ENCODE results near the gene ABCF3.

The ABCF3 gene

DNA sequence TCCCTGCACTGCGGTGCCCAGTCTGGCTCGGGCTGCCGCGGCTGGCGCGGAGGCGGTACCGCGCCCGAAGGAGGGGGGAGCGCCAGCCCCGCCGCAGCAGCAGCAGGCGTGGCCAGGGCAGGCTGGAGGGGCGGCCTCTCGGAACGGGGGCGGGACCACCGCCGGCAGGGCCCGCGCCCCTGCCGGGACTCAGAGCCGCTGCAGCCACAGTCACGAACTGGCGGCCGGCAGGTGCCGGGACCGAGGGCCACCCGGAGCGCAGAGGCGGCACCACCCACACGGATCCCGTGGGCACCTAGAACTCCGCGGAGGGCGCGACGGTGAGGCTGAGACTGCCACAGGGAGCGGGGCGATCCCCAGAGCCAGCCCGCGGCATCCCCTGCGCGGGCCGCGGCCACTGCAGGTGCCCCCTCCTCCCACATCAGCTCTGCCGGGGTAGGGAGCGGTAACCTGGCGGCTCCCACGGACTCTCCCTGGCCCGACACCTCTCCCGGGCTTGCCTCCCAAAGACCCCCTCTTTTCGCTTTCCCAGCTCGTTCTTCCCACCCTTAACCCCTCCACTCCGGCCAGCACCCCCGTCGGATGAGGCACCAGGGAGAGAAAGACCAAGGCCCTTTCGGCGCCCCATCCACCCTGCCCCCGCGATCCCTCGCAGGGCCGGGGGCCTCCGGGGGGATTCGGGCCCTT lies 43.5 kb downstream of the ABCF3 start, which contains the start of gene VWA5B2:
VWA5B2 (plus strand) TSS at position 192 of the 687 bp plus-strand sequence. CDS start 944 bp downstream, outside the sequence.
- H3K27ac ChIP-seq, result no peak within 1 kb of the TSS
- TF ChIP-seq POLR2AphosphoS5 (IDR thresholded peaks at IDR 0.05; ENCODE audit: borderline replicate concordance, low read depth, low read length) (no peak), FOXP2 (optimal IDR thresholded peaks at IDR 0.05; ENCODE audit: control extremely low read depth, extremely low read length, insufficient read depth) (no peak), EZH2 (IDR thresholded peaks at IDR 0.05) (no peak)
- no peaks in the 10 kb centered on the region for H3K36me3 ChIP-seq (ENCODE audit: insufficient read depth, low read length)
- peak within 1 kb of the TSS; percentile 82 for H3K4me3 ChIP-seq
- DNase-seq (ENCODE audit: low read depth, low spot score), result no peak
- no peaks in the 10 kb centered on the region for H3K9me3 ChIP-seq (ENCODE audit: low read depth, low read length)
- H3K9ac ChIP-seq (ENCODE audit: insufficient read length), result no peak within 1 kb of the TSS

DNA sequence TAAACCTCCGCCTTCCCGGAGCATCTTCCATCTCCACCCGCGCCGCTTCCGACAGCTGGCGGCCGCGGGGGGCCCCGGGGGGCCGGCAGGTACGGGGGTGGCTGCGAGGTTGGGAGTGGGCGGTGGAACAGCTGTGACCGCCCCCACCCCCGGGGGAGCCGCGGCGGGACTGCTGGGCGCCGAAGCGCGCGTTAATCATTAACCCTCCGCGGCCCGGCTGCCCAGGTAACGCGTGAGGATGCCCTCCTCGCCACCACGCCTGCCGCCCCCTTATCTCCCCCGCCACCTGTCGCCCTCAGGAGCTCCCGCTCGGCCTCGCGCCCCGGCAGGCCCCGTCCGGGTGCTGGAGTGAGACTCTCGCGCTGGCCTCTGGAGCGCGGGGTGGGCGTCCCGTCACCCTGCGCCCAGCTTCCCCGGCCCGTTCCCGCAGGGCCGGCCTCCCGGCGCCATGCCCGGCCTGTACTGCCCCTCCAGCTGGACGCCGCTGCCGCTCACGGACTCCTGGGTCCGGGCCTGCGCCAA lies 44.1 kb downstream of the ABCF3 start:
- peak overlapping the region; percentile 82 for H3K4me3 ChIP-seq
- DNase-seq (ENCODE audit: low read depth, low spot score), result no peak
- H3K36me3 ChIP-seq (ENCODE audit: insufficient read depth, low read length), result no peaks in the 10 kb centered on the region
- TF ChIP-seq EZH2 (IDR thresholded peaks at IDR 0.05) (peak; percentile 98), FOXP2 (optimal IDR thresholded peaks at IDR 0.05; ENCODE audit: control extremely low read depth, extremely low read length, insufficient read depth) (no peak)
- H3K9ac ChIP-seq (ENCODE audit: insufficient read length), result no peak overlapping the region
- no peak overlapping the region for H3K27ac ChIP-seq
- H3K9me3 ChIP-seq (ENCODE audit: low read depth, low read length), result no peaks in the 10 kb centered on the region

DNA sequence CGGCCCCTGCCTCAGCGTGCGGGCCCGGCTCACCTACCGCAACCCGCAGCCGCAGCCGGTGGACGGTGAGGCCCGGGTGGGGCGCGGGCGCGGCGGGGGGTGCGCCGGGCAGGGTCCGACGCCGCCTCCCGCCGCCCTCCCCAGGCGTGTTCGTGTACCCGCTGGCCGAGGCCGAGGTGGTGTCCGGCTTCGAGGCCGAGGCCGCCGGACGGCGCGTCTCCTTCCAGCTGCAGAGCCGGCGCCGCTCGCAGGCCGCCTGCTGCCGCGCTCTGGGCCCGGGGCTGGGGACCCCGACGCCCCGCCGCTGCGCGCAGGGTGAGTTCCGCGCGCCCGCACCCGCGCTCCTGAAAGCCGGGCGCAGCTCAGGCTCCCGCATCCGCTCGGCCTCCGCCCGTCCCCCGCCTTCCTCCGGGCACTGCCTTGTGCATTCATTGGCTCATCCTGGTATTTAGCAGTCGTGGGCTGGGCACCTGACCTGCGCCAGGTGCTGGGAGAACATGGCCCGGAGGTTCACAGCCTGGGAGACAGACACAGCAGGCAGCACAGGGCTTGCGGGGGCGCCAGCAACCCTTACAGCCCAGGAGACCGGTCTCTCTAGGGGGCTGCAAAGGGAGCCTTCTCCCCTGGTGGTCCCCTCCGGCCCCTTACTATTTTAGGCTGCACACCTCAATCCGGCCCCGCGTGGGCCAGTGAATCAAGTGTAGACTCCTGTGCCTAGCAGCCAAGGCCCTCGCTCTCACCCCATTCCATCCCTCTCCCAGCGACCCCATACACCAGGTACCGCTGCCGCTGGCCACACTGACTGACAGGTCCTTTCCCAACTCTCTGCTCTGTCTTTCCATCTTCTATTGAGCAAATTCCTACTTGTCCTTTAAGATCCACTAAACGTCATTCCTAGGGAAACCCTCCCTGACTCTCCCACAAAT lies 44.9 kb downstream of the ABCF3 start:
- H3K9me3 ChIP-seq (ENCODE audit: low read depth, low read length), result no peaks in the 10 kb centered on the region
- peak overlapping the region; percentile 82 for H3K4me3 ChIP-seq
- H3K27ac ChIP-seq, result no peak overlapping the region
- no peak overlapping the region for H3K9ac ChIP-seq (ENCODE audit: insufficient read length)
- no peaks in the 10 kb centered on the region for H3K36me3 ChIP-seq (ENCODE audit: insufficient read depth, low read length)
- TF ChIP-seq EZH2 (IDR thresholded peaks at IDR 0.05) (peak; percentile 24), POLR2AphosphoS5 (IDR thresholded peaks at IDR 0.05; ENCODE audit: borderline replicate concordance, low read depth, low read length) (no peak)
- DNase-seq (ENCODE audit: low read depth, low spot score), result no peak

DNA sequence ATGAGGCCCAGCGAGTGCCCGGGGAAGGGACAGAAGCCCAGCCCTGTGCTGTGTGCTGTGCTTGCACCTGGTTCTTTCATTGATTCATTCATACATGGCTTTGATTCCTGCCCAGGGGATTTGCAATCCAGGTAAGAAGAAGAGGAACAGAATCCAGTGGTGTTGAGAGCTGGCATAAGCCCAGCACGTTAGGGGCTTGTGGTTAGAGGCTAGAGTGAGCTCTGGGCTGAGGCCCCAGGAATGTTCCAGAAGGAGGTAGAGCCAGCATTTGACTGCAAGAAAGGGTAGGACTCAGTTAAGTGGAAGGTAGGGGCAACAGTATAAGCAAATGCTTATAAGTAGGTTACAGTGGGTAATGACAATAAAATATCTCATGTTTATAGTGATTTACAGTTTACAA lies 45.7 kb downstream of the ABCF3 start:
- Histone ChIP-seq H3K27ac (no peak overlapping the region), H3K9ac (ENCODE audit: insufficient read length) (no peak overlapping the region), H3K36me3 (ENCODE audit: insufficient read depth, low read length) (no peaks in the 10 kb centered on the region), H3K9me3 (ENCODE audit: low read depth, low read length) (no peaks in the 10 kb centered on the region), H3K4me3 (no peak overlapping the region)
- no peak for DNase-seq (ENCODE audit: low read depth, low spot score)
- no peak for TF ChIP-seq POLR2AphosphoS5 (IDR thresholded peaks at IDR 0.05; ENCODE audit: borderline replicate concordance, low read depth, low read length)

DNA sequence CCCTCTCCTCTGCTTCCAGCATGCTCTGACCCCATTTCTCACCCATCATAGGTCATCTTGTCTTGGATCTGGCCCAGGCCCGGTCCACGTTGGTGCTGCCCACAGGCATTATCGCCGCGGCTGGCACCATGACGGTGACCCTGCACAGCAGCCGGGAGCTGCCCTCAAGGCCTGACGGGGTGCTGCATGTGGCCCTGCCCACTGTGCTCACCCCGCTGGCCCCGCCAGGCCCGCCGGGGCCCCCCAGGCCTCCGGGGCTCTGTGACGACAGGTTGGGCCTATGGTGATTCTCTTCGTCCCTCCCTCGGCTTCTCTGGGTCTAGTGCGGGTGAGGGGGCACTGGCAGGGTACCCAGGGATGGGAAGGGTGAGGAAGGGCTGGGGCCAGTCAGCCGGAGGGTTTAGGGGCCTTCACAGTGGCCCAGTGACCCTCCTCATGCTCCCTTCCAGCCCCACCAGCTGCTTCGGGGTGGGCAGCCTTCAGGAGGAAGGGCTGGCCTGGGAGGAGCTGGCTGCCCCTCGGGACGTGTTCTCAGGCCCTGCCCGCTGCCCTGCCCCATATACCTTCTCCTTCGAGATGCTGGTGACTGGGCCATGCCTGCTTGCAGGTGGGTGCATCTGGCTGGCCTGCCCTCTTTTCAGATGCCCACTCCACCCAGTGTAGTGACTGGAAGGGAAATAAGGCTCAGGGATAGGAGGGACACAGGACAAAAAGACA lies 47.3 kb downstream of the ABCF3 start:
- Histone ChIP-seq H3K9ac (ENCODE audit: insufficient read length) (no peak overlapping the region), H3K36me3 (ENCODE audit: insufficient read depth, low read length) (no peaks in the 10 kb centered on the region), H3K9me3 (ENCODE audit: low read depth, low read length) (no peaks in the 10 kb centered on the region), H3K27ac (no peak overlapping the region), H3K4me3 (no peak overlapping the region)
- TF ChIP-seq POLR2AphosphoS5 (IDR thresholded peaks at IDR 0.05; ENCODE audit: borderline replicate concordance, low read depth, low read length), result no peak
- no peak for TF ChIP-seq EZH2 (IDR thresholded peaks at IDR 0.05)
- no peak for TF ChIP-seq FOXP2 (optimal IDR thresholded peaks at IDR 0.05; ENCODE audit: control extremely low read depth, extremely low read length, insufficient read depth)
- DNase-seq (ENCODE audit: low read depth, low spot score), result no peak

DNA sequence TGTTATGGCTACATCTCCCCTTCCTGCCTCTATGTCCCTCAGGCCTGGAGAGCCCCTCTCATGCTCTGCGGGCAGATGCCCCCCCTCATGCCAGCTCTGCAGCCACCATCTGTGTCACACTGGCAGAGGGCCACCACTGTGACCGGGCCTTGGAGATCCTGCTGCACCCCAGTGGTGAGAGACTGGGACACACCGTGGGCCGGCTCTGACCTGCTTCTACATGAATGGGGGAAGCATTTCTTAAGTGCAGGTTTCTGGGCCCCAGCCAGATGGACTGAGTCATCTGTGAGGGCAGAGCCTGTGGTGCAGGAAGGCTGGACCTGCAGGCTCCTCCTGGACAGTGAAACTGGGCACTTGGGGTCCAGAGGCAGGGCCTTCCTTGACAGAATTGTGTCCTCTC lies 48.2 kb downstream of the ABCF3 start:
- no peak for DNase-seq (ENCODE audit: low read depth, low spot score)
- TF ChIP-seq FOXP2 (optimal IDR thresholded peaks at IDR 0.05; ENCODE audit: control extremely low read depth, extremely low read length, insufficient read depth) (no peak), POLR2AphosphoS5 (IDR thresholded peaks at IDR 0.05; ENCODE audit: borderline replicate concordance, low read depth, low read length) (no peak), EZH2 (IDR thresholded peaks at IDR 0.05) (no peak)
- no peak overlapping the region for H3K4me3 ChIP-seq
- H3K36me3 ChIP-seq (ENCODE audit: insufficient read depth, low read length), result no peaks in the 10 kb centered on the region
- no peaks in the 10 kb centered on the region for H3K9me3 ChIP-seq (ENCODE audit: low read depth, low read length)
- H3K27ac ChIP-seq, result no peak overlapping the region
- H3K9ac ChIP-seq (ENCODE audit: insufficient read length), result no peak overlapping the region

DNA sequence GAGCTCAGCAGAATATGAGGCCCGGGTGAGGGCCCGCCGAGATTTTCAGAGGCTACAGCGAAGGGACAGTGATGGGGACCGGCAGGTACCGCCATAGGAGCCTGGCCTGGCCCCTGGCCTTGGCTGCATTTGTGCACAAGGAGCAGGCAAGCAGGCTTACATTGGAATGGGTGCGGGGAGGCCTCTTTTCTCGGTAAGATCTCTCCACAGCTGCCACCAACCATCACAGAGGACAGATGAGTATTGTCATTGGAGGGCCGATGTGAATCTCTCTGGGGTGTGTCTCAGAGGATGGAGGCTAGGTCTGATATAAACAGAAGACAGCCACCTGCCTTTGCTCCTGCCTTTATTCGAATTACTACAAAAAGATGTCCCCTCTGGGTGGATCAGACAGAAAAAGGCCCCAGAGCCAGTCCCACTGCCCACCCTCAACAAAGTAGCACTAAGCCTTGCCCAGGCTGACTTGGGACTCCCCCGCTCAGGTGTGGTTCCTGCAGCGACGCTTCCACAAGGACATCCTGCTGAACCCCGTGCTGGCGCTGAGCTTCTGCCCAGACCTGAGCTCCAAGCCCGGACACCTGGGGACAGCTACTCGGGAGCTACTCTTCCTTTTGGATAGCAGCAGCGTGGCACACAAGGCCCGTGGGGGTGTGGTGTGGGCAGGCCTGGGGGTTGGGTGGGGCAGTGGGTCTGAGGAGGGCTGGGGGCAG lies 48.8 kb downstream of the ABCF3 start:
- no peaks in the 10 kb centered on the region for H3K9me3 ChIP-seq (ENCODE audit: low read depth, low read length)
- no peak for TF ChIP-seq POLR2AphosphoS5 (IDR thresholded peaks at IDR 0.05; ENCODE audit: borderline replicate concordance, low read depth, low read length)
- no peak for TF ChIP-seq EZH2 (IDR thresholded peaks at IDR 0.05)
- TF ChIP-seq FOXP2 (optimal IDR thresholded peaks at IDR 0.05; ENCODE audit: control extremely low read depth, extremely low read length, insufficient read depth), result no peak
- no peak overlapping the region for H3K9ac ChIP-seq (ENCODE audit: insufficient read length)
- no peak overlapping the region for H3K4me3 ChIP-seq
- H3K36me3 ChIP-seq (ENCODE audit: insufficient read depth, low read length), result no peaks in the 10 kb centered on the region
- no peak overlapping the region for H3K27ac ChIP-seq
- no peak for DNase-seq (ENCODE audit: low read depth, low spot score)

Data from SK-N-MC (cell line).